Activated CD4-positive, CD25-positive, alpha-beta regulatory T cell (primary cell): ENCODE data around the gene IL37.

Source experiments
- DNase-seq, 4 experiments: peaks; one replicate each; lab custom pipeline; 2025; lab: John Stamatoyannopoulos, UW

IL37 gene, protein sequence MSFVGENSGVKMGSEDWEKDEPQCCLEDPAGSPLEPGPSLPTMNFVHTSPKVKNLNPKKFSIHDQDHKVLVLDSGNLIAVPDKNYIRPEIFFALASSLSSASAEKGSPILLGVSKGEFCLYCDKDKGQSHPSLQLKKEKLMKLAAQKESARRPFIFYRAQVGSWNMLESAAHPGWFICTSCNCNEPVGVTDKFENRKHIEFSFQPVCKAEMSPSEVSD

DNA sequence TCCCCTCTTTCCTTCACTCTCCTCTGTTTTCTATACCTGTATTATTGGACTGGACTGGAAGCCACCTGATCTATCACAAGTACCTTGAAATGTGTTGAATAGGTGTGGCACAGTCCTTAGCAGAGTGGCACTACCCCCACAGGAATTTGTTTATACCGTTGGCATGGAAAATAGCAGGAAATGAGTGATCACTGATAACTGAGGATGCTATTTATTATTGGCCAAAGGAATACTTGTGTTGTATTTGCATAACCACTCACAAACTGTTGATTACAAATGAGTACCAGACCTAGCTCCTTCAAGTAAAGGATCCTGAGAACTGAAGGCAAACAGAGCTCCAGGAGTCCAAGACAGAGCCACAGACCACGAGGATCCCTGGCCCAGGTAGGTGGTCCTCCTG is at the start of gene IL37:
Gene IL37 (plus strand): TSS at position 301 of the 400 bp plus-strand sequence. CDS start 1,848 bp downstream, outside the sequence.
- no peak for DNase-seq

DNA sequence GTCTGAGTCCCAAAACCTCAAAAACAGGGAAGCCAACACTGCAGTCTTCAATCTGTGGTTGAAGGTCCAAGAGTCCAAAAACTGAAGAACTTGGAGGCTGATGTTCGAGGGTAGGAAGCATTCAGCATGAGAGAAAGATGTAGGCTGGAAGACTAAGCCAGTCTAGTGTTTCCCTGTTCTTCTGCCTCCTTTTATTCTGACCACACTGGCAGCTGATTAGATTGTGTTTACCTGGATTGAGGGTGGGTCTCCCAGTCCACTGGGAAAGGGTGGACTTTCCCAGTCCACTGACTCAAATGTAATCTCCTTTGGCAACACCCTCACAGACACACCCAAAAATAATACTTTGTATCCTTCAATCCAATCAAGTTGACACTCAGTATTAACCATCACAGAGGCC is 46.9 kb upstream of the IL37 start:
- no peak for DNase-seq

DNA sequence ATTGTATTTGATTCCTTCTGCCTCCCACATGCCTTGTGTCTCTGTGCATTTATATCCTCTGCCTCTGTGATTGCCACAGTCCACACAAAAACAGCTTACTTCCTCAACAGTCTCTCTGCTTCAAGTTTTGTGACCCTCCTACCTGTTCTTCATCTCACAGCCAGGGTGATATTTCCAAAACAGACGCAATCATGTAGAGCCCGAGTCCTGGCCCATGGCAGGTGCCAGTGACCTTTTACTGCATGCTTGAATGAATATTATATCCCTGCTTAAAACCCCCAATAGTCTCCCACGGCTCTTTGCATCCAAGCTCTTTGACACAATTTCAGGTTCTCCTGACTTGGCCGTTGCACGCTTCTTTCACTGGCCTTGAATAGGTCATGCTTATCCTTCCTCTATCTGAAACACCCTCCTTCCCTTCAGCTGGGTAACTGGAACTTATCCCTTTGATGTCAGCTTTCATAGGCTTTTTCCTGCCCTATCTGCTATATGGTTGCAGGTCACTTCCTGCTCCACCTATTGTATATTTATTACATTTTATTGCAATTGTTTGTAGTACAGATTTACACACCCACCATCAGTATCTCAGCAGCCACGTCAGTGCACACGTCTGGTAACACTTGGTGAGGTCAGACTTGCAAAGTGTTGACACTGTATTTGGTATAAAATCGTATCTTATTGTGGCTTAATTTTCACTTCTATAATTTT is 44.7 kb upstream of the IL37 start:
- no peak for DNase-seq

DNA sequence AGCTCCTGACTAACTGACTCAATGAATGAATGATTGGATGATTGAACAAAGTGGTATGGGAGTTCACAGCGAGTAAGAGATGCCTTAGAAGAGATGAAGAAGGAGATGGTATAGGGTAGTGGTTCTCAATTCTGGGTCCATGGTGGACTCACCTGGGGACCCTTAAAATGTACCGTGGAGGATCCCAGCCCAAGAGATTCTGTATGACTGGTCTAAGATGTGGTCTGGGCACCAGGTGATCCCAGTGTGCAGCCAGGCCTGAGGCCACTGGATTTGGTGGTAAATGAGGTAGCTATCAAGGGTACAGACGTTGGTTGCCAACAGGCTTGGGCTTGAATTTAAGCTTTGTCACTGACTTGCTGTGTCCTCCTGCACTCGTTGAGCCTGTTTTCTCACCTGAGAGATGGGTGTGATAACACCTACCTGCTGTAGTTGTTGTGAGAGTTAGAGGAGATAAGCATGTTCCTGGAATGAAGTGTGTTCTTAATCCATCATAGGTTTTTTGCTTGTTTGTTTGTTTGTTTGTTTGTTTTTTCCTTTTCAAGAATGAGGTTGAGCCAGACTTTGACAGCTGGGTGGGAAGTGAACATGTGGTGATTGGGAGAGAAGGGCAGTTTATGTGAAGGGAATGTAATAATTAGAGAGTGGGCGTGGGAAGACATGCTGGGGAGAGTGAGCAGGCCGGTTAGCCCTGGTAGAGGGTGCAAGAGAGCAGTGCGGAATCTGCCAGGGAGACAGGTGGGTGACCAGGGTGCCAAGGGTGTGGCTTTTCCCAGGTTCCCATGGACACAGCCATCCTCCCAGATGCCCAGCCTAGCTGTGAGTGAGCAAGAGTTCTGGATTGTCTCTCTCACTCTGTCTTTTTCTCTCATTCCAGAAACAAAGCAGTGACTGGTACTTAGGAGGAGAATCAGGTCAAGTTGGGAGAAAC is 43.0 kb upstream of the IL37 start:
- no peak for DNase-seq

DNA sequence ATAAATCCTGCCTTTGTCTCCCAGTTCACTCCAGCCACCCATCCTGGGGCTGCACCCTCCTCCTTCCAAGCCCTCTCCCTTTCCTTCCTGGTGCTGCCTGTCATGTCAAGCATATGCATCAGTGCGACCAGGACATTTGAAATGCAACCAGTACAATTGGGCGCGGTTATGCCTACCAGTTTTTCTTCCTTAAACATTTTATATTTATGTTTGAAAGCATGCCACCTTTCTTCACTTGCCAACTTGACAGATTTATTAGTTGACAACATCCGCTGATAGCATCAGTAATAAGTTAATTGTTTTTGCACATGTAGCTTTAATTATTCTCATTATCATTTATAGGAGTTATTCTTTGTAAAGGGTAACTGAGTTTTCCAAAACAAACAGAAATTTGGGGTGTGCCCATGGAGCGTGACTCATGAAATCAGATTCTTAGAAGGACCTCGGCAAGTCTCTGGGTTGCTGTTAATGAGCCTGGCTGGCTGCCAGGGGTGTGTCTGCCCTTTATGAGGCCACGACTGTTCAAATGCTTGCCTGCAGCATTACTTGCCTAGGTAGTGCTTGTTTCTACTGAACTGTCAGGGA is 41.6 kb upstream of the IL37 start:
- peak in 1 of 4 experiments; percentile 6 for DNase-seq

DNA sequence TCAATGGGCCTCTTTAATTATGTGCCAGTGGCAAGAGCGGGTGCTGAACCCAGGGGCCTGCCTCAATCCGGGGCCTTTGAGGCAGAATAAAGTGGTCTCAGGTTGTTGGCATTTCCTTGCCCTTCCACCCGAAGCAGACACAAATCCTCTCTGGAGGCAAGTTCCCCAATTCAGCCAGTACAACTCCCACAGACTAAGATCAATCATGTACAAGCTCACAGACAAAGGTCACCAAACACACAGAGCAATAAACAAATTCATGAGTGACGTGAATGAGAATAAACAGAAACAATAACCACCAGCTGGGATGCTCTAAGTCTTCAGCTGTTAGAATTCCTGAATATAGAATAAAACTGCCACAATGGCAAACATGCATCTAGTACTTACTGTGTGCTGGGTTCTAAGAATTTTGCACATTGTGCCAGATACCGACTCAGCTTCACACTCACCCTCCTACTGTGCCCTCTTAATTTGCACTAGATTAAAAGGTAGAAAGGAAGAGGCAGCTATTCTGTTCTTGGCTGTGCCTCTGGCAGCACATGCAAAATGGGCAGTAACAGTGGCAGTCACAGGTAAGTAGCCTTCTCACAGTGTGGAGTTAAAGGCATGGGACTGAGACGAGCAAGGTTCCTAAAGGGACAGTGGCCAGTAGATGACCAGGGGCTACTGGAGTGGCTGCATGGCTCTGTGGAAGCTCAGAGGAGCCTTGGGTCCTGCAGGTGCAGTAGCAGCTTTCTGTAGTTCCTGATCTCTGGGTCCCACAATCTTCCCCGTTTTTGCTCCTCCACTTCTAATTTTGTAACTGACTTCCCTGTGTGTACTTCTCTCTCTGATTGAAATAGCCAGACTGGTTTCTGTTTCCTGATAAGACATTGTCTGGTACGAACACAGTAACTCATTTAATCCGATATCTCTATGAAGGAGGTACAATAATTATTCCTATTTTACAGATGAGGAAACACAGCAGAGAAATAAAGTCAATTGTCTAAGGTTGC is 39.8 kb upstream of the IL37 start:
- no peak for DNase-seq

DNA sequence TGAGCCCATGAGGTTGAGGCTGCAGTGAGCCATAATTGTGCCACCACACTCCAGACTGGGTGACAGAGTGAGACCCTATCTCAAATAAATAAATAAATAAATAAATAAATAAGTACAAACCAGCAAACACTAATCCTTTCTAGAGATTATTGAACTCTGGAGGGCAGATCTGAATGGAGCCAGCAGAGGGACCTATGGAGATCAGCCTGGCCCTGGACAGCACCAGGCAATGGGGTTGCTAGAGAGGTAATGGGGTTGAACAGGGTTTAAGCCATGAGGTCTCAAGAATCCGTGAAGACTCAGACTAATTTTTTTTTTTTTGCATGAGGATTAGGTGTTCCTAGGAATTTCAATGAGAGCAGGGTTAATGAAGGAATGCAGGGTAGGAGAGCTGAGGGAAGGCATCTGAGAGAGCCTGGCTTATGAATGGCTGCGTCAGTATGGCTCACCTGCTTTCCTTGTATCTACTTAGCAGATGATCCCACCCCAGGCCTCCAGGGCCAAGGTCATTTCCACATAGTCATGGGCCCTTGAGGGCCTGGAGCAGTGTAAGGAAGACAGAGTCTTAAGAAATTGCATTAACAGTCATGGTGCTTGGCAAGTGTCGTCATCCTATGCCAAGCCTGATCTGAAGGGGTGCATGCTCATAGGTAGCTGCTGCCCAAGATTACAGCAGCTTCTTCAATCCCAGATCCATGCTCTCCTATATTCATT is 34.6 kb upstream of the IL37 start:
- no peak for DNase-seq

DNA sequence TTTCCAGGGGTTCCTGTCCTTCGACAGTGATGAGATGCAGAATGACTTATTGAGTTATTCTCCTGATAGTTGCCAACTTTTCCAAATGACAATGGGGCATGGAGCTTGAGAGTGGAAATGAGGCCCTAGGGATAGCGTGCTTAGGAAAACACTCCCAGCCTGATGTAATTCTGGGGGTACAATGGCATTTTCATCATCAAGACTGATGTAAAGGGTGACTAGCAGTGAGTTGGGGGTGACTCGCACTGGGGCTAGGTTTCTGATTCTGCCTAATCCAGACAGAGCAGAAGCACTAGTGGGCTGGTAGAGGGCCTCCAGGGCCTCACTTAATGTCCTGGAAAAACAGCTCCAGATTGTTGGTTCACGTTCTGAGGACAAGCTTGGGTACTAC is 34.0 kb upstream of the IL37 start:
- no peak for DNase-seq

DNA sequence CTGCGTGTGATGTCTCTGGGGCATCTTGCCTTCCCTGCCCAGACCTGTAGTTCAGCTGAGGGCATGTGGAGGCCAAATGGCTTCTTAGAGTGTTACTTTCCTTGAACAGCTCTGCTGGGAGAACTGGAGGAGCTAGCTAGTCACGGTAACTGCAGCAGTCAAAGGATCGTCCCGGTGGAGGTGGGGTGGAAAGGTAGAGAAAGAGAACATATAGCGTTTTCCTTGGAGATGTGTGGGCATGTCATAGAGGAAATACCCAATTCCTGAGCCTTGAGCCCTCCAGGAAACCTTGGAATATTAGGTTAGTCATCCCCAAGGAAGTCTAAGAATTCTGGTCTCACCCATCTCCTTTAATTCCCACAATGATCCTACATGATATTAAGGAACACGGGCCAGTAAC is 33.5 kb upstream of the IL37 start:
- no peak for DNase-seq

DNA sequence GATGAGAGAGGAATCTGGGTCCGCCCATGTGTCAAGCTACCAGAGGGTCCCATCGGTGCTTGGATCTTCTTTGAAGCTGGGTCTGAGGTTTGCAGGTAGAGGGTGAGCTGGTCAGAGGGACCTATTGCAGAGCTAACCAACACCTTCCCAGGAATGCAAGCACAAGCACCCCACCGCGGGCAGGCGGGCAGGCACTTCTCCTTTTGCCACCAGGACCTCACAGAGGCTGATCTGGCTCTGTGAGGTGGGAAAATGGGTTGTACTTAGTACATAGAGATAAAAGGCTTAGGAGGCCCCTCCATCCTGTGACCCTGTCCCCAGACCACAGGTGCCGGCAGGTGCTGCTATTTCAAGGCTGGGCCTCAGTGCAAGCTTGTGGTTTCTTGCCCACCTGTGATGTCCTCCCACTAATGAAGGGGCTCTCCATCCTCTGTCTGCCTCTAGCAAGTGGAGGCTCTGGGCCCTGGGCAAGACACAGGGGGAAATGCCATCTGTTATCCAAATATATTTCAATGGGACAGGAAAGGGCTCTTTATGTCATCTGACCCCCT is 31.4 kb upstream of the IL37 start:
- no peak for DNase-seq

DNA sequence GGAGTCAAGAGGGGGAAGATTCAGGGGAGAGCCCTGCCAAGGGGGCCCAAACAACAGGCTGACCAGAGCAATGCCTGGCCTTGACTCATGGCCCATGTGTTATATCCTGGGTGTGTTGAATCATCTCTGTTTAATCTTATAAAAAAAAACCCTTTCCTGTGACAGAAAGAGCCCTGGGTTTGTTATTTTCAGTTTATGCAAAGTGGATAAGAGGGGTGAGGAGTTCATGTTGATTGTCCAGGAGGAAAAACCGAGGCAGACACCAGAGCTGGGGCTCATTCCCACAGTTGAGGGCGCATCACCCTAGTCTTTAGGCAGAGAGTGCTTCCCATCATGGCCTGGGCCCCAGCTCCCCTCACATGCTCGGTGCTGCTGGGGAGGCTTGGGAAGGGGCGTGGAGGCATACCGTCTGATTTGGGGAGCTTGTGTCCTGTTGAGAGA is 30.9 kb upstream of the IL37 start:
- DNase-seq: no peak

DNA sequence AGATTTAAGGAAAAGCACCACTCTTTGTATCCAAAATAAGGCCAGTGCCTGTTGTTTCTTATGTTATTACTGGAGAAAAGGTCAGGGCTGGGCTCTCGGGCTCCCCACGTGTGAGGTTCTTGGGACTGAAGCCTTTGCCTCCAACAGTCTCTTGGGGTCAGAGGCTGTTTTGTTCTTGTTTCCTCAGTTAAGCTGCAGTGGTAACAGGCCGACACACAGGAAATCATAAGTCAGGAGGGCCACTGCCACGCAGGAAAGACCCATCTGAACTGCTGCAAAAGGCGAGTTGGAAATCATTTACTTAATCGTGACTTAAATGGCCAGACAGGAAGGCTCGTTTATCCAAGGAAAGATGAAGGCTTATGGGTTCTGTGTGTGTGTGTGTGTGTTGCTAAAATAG is 30.3 kb upstream of the IL37 start:
- DNase-seq: no peak

DNA sequence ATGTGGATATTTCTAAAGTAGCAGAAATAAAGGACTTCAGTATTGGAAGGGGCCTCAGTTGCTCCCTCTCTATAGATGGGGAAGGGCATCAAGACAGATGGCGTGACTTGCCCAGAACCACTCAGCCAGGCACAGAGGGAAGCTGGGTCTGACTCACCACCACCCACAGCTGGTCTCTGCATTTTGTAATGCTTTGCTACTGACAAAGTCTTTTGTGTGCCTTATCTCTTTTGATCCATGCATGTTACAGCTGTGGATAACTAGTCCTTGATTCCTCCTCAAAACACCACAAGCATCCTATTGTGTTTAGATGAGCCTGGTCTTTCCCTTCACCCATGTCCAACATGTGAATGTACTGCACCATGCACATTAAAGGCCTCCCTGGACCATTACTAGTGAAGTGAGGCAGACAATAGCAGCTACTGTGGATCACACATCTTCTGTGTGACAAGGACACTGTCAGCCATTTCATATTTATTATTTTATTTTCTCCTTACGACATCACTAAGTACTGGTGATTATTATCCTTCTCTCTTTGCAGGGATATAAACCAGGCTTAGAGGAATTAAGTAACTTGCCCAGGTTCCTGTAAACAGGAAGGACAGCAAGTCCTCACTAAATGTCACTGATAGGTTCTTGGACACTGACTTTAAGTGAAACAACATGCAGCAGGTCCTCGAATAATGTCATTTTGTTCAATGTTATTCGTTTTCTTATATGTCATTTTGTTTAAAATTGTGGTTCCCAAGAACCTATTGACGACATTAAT is 29.6 kb upstream of the IL37 start:
- no peak for DNase-seq

DNA sequence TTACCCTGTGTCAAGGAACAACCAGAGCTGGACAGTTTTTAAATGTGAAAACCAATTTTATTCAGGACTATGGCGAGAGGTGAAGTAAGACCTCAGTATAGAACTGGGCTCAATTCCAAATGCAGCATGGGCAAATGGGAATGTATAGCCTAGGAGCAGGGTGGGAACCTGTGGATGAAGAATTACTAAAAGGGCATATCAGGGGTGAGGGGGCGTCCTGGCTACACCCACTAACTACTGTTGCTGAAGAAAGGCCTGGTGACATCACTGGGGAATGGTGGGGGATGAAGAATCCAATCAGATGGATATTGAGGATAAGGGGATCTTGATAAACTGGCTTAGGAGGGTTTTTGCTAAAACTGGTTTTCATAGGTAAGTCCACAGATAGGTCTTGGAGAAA is 27.3 kb upstream of the IL37 start:
- DNase-seq: no peak

DNA sequence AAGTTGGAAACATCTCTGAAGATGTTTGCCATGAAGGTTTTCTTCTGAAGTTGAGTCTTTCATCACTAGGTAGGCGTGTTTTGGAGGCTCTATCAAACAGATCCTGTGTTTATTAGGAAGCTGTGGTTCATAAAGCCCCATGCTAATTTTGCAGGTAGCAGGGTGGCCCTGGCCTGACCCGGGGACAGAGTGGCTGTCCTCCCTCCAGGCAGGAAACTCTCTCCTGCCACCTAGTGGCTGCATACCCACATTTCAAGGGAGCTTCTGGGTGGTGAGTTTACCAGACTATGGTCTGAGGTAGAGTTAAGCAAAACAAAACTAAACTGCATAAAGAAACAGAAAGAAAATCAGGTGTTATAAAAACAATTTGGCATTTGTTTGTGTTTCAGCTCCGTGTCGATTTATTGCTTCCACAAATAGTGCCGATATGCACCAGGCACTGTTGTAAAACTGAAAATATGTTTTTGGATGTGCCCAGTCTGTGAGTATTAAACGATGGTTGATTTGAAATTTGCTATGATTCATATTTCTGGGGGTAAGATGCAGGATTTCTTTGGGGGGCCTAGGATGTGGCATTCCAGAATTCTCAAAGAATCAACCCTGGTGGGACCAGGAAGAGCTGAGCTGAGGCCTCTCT is 26.0 kb upstream of the IL37 start:
- DNase-seq: peak; percentile 19 to 72 (median 54)

DNA sequence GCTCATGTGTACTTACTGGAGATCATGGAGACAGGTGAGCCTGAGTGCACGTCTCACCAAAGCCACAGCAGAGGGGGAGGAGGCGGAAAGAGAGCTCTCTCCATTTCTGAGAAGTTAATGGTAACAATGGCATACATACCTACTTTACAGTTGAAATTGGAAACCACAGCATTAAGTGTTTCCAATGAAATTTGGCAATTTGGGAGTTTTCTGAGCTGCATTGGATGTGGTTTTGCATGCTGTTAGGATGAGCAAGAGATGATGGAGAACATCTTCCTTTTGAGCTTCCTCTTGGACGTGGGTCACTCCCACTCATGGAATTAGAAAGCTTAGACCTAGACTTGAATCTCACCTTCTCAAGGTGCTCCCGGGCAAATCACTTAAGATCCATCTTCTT is 25.5 kb upstream of the IL37 start:
- DNase-seq: no peak

DNA sequence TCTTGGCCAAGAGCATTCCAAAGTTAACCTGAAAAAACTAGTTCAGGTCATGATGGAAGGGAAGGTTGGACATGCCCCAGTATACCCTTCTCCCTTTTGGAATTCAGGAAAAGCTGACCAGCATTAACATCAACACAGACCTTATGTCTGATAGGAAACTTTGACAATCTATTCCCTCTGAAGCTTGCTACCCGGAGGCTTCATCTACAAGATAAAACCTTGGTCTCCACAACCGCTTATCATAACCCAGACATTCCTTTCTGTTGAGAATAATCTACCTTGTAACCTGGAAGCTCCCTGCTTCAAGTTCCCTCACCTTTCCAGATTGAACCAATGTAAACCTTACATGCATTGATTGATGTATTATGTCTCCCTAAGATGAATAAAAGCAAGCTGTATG is 24.7 kb upstream of the IL37 start:
- no peak for DNase-seq

DNA sequence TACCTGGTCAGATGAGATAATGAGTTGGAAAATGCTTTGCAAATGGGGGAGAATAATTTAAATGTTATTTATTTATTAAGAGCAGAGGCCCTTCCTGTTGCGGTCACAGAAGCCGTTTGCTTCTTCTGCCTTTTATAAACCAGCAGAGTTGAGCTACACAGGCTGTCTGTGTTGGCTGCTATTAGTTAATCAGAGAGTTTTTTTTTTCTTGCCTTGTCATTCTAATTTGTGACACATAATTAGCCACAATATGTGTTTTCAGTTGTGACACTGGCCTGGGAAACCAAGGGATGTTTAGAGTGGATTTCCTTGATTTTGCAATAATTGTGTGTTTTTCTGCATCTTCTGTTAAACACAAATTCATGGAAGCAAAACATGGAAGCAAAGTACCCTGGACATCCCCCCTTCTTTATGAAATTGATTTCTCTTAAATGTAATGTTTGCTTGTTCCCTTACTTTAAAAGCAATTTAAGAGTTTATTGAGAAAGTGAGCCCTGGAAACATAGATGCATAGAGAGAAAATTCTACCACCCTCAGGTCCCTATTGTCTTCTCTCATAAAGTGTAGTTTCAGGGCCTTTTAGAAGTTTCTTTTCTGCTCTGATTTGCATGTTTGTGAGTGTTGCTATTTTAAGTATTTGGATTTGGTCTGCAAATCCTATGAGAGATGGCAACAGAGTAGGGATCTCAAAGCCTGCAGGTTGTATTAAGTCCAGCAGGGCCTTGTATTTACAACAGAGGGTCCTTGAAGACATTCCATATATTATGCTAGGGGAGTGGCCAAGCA is 22.8 kb upstream of the IL37 start:
- DNase-seq: no peak
